MM.1S (cell line): Measurements from ENCODE around the gene PPP2CA.

Experiments used
- DNase-seq: peaks from one replicate; pipeline ENCODE4 v3.0.0-alpha.2; 2015
- H2AFZ ChIP-seq: fragments of 300-600 bp; sonication (generic); 2 replicates; pipeline ENCODE4 v1.6.0; 2016; ENCODE audit warnings: antibody characterized with exemption, low read length
- H3F3A ChIP-seq: fragments of 300-600 bp; sonication (generic); 2 replicates; pipeline ENCODE4 v1.6.1; 2016; ENCODE audit warnings: mild to moderate bottlenecking, antibody characterized with exemption, low read length, moderate library complexity, mixed read lengths; ENCODE audit not compliant: insufficient read depth
- H3K27ac ChIP-seq: fragments of 300-600 bp; sonication (generic); 2 replicates; pipeline ENCODE4 v1.5.1; 2016; ENCODE audit warnings: mild to moderate bottlenecking, low read length
- H3K27me3 ChIP-seq: fragments of 300-600 bp; sonication (generic); replicated peaks from 2 replicates; pipeline ENCODE4 v1.6.0; 2016; ENCODE audit warnings: low read length; ENCODE audit not compliant: insufficient read depth
- H3K36me3 ChIP-seq: fragments of 300-600 bp; sonication (generic); replicated peaks from 2 replicates; pipeline ENCODE4 v1.6.1; 2016; ENCODE audit warnings: mild to moderate bottlenecking, low read length, mixed read lengths; ENCODE audit not compliant: insufficient read depth
- H3K4me1 ChIP-seq: fragments of 300-600 bp; sonication (generic); 2 replicates; pipeline ENCODE4 v1.6.1; 2016; ENCODE audit warnings: low read length, mixed read lengths
- H3K4me2 ChIP-seq: fragments of 300-600 bp; sonication (generic); 2 replicates; pipeline ENCODE4 v1.6.0; 2016; ENCODE audit warnings: low read depth, low read length
- H3K4me3 ChIP-seq: fragments of 300-600 bp; sonication (generic); 2 replicates; pipeline ENCODE4 v1.5.1; 2016; ENCODE audit warnings: low read length, mixed read lengths
- H3K79me2 ChIP-seq: fragments of 300-600 bp; sonication (generic); 2 replicates; pipeline ENCODE4 v1.6.1; 2016; ENCODE audit warnings: mixed run types, low read length, mixed read lengths
- H3K9ac ChIP-seq: fragments of 300-600 bp; sonication (generic); 2 replicates; pipeline ENCODE4 v1.6.1; 2016; ENCODE audit warnings: low read length, mixed read lengths
- H3K9me2 ChIP-seq: fragments of 300-600 bp; sonication (generic); replicated peaks from 2 replicates; pipeline ENCODE4 v1.6.1; 2016; ENCODE audit warnings: mild to moderate bottlenecking, low read length, mixed read lengths; ENCODE audit not compliant: insufficient read depth
- H3K9me3 ChIP-seq: fragments of 300-600 bp; sonication (generic); replicated peaks from 2 replicates; pipeline ENCODE4 v1.6.1; 2016; ENCODE audit warnings: mild to moderate bottlenecking, low read length, mixed read lengths; ENCODE audit not compliant: insufficient read depth
- H4K20me1 ChIP-seq: fragments of 300-600 bp; sonication (generic); 2 replicates; pipeline ENCODE4 v1.6.1; 2016; ENCODE audit warnings: mild to moderate bottlenecking, low read length, moderate library complexity, mixed read lengths; ENCODE audit not compliant: insufficient read depth
- EZH2 ChIP-seq: fragments of 300-600 bp; sonication (generic); optimal IDR thresholded peaks from 2 replicates; pipeline ENCODE3; 2017; ENCODE audit warnings: low read depth, mild to moderate bottlenecking, antibody characterized with exemption, low read length, mixed read lengths
- EZH2phosphoT487 ChIP-seq: fragments of 300-600 bp; sonication (generic); IDR thresholded peaks from 2 replicates; pipeline ENCODE4 v1.6.1; 2018; ENCODE audit warnings: antibody characterized with exemption, low read length
- TF ChIP-seq, protein P1 (sequence below): fragments of 300-600 bp; sonication (generic); IDR thresholded peaks from 2 replicates; pipeline ENCODE4 v1.5.1; 2016; ENCODE audit warnings: antibody characterized with exemption, low read length, mixed read lengths

Gene PPP2CA

DNA sequence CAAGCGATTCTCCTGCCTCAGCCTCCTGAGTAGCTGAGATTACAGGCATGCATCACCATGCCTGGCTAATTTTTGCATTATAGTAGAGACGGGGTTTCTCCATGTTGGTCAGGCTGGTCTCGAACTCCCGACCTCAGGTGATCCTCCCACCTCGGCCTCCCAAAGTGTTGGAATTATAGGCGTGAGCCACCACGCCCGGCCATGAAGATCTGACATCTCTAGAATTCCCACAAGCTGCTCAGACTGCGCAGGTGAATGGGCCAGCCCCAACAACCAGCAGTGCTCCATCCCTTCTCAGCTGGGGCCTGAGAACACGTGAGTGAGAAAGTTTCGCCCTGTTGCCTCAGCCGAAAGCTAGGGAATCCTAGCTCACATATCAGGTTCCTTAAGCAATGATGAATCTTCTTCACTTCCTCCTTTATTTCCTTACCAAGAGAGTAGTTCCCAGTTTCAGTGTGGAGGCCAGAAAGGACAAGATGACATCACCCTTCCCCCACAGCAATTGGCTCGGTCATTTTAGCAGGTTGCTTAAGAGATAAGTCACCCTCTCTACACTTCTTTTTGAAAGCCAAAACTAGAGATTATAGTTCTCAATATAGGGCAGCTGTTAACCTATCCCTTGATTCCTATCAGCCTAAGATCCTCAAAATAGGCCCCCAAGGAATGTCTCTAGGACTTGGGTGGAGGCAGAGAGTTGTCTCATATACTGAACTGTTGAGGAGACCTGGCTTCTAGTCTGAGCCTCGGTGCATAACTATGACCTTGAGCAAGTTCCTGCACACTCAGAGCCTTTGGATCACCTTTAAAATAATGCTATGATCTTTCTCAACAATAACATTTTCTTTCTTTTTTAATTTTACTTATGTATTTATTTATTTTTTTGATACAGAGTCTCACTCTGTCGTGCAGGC is 23.9 kb upstream of the PPP2CA start:
- Histone ChIP-seq H3K79me2 (no peaks in the 10 kb centered on the region), H3F3A (no peaks in the 10 kb centered on the region), H3K27me3 (no peaks in the 10 kb centered on the region), H3K4me3 (no peak overlapping the region), H3K27ac (no peak overlapping the region), H3K4me2 (no peak overlapping the region), H2AFZ (no peak overlapping the region), H3K36me3 (no peaks in the 10 kb centered on the region), H3K9me3 (no peaks in the 10 kb centered on the region), H3K9ac (no peak overlapping the region), H3K9me2 (no peaks in the 10 kb centered on the region), H3K4me1 (no peaks in the 10 kb centered on the region), H4K20me1 (no peaks in the 10 kb centered on the region)
- no peak for DNase-seq
- TF ChIP-seq EZH2phosphoT487 (no peak), EZH2 (no peak)
- TF ChIP-seq, protein P1, sequence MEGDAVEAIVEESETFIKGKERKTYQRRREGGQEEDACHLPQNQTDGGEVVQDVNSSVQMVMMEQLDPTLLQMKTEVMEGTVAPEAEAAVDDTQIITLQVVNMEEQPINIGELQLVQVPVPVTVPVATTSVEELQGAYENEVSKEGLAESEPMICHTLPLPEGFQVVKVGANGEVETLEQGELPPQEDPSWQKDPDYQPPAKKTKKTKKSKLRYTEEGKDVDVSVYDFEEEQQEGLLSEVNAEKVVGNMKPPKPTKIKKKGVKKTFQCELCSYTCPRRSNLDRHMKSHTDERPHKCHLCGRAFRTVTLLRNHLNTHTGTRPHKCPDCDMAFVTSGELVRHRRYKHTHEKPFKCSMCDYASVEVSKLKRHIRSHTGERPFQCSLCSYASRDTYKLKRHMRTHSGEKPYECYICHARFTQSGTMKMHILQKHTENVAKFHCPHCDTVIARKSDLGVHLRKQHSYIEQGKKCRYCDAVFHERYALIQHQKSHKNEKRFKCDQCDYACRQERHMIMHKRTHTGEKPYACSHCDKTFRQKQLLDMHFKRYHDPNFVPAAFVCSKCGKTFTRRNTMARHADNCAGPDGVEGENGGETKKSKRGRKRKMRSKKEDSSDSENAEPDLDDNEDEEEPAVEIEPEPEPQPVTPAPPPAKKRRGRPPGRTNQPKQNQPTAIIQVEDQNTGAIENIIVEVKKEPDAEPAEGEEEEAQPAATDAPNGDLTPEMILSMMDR = no peak

GRCh38 chr5:134248256-134248655 is 22.4 kb upstream of the PPP2CA start:
- H3K4me2 ChIP-seq = no peak overlapping the region
- no peaks in the 10 kb centered on the region for H3K79me2 ChIP-seq
- no peak overlapping the region for H2AFZ ChIP-seq

DNA sequence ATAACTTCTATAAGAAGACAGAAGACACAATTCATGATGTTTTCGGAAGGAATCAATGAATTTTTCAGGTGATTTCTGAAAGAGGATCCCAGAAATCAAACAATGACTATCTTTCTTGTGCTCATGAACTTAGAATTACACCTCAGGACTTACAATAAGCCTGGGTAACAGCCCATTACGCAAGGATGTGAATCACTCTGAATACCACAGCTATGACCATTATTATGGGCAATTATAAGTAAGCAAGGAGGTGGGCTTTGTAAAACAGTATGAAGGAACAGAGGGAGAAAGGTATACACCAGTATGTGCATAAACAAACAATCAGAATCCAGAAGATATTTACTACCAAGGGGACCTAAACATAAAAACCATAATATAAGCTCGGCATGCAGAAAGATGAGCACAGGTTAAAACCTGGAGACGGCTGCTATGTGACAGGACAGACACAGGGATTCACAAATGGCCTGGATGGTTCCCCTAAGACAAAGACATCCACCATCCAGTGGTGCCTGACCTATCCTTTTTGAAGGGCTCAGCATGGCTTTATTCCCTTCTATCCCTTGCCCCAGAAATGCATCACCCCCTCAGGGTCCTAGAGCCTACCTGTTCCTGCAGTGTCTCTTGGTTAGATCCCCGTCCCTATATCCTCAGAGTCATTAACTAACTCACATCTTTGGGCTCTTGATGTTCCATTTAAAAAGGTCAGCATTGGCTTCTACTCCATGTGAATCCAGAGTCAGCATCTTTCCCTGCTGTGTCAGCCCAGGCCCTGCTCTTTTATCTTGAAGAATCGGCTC is 21.8 kb upstream of the PPP2CA start:
- Histone ChIP-seq H3K9me3 (no peaks in the 10 kb centered on the region), H3K4me2 (no peak overlapping the region), H3K4me1 (no peaks in the 10 kb centered on the region), H4K20me1 (no peaks in the 10 kb centered on the region), H3K4me3 (no peak overlapping the region), H3K36me3 (no peaks in the 10 kb centered on the region), H3K79me2 (no peaks in the 10 kb centered on the region), H3K9ac (no peak overlapping the region), H3K27me3 (no peaks in the 10 kb centered on the region), H2AFZ (no peak overlapping the region), H3F3A (no peaks in the 10 kb centered on the region), H3K9me2 (no peaks in the 10 kb centered on the region), H3K27ac (no peak overlapping the region)
- no peak for DNase-seq
- TF ChIP-seq, protein P1 = no peak
- TF ChIP-seq EZH2phosphoT487 (no peak), EZH2 (no peak)

More at GRCh38 chr5:134248256-134248655, 22.4 kb upstream of the PPP2CA start:
- H3K27me3 ChIP-seq = no peaks in the 10 kb centered on the region
- H3K27ac ChIP-seq = no peak overlapping the region
- no peaks in the 10 kb centered on the region for H4K20me1 ChIP-seq
- no peaks in the 10 kb centered on the region for H3K9me3 ChIP-seq
- H3K9me2 ChIP-seq = no peaks in the 10 kb centered on the region
- no peaks in the 10 kb centered on the region for H3K36me3 ChIP-seq
- no peaks in the 10 kb centered on the region for H3F3A ChIP-seq
- no peak overlapping the region for H3K4me3 ChIP-seq
- no peak overlapping the region for H3K9ac ChIP-seq
- no peaks in the 10 kb centered on the region for H3K4me1 ChIP-seq
- no peak for DNase-seq
- TF ChIP-seq EZH2phosphoT487 = no peak
- TF ChIP-seq, protein P1 = no peak
